GM21619 (cell line): ENCODE measurements around the gene NCKAP5.

Source experiments
- ATAC-seq: cut with Tn5 transposase; IDR thresholded peaks from one replicate; pipeline ENCODE4 v1.9.1; 2021; ENCODE audit not compliant: unreplicated experiment

NCKAP5 gene

GRCh38 chr2:133171393-133172004, 396.8 kb downstream of the NCKAP5 start:
- no peak for ATAC-seq

GRCh38 chr2:133169274-133169912, 398.9 kb downstream of the NCKAP5 start:
- no peak for ATAC-seq

GRCh38 chr2:133167990-133168389, 400.3 kb downstream of the NCKAP5 start:
- no peak for ATAC-seq

DNA sequence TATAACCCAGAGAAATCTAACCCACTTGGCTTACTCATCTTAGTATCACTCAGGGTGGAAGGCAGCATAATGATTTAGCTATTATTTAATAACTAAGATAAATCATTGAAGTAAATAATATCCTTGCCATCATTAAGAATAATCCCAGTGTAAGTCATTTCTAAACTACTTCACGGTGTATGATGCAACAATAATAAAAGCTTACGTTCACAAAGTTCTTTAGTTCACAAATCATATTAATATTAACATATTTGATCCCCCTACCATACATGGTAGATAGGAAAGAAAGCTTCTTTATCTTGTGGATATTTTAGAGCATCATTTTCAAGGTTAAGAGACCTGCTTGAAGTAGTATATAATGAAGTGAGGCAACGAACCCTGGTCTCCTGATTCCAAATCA, 401.0 kb downstream of the NCKAP5 start:
- no peak for ATAC-seq

GRCh38 chr2:133166031-133166430, 402.2 kb downstream of the NCKAP5 start:
- no peak for ATAC-seq

DNA sequence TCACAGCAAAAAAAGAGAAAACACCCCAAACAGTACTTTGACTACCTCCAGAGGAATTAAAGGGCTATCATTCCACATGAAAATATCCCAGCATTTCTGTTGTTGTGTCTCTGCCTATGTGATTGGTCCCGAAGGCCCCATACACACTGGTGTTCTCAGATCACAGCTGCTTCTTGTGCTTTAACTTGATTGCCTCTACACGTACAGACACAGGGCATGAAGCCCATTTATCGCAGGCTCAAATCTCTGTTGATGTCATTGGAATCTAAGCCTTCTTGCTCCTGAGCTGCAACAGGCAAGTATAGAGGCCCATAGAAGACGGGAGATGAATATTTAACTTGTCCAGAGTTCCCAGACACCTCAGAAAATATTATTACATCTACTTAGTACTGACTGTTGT, 405.2 kb downstream of the NCKAP5 start:
- ATAC-seq = no peak

DNA sequence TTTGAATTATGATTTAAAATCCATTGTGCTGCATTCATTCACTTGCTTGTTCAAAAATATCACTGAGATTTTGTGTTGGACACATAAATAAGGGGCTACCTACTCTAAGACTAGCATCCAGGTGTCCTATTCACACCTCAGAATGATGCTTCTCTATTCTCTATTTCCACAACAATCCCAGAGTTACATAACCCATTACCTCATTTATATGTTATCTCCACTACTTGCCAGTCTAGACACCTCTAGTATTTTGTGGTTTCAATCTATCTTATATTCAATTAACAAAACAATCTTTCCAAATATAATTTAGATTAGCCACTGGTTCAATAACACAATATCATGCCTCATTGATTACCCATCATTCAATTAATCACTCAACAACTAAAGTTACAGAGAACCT, 409.8 kb downstream of the NCKAP5 start:
- ATAC-seq = no peak

DNA sequence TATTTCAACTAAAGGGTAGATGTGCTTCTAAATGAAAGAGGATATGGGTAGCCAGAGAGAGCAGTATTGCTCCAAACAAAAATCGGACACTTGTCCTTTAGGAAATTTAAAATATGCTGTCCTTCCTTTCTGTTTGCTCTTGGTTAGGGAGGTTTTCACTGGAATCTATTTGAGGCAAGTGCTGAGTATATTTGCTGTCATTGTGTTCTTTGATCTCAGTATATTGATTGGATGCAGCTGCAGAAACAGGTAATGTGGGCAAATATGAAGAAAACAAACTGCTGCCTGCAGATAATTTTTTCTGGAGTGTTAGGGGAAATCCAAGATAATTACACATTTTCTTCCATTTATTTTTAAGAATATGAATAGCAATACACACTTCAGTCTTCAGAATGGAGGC, 410.2 kb downstream of the NCKAP5 start:
- no peak for ATAC-seq

- ATAC-seq = no peak
These were observed 411.1 kb downstream of the NCKAP5 start for GRCh38 chr2:133157141-133157540.

DNA sequence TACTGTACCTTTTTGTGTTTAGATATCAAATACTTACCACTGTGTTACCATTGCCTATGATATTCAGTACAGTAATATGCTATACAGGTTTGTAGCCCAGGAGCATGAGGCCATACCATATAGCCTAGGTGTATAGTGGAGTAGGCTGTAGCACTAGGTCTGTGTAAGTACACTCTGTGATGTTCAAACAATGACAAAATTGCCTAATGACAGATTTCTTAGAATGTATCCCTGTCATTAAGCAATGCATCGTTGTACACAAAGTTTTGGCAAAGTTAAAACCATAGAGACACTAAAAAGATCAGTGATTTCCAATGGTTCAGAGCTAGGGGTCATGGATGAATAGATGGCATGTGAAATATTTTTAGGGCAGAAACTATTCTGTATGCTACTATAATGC, 415.5 kb downstream of the NCKAP5 start:
- no peak for ATAC-seq

DNA sequence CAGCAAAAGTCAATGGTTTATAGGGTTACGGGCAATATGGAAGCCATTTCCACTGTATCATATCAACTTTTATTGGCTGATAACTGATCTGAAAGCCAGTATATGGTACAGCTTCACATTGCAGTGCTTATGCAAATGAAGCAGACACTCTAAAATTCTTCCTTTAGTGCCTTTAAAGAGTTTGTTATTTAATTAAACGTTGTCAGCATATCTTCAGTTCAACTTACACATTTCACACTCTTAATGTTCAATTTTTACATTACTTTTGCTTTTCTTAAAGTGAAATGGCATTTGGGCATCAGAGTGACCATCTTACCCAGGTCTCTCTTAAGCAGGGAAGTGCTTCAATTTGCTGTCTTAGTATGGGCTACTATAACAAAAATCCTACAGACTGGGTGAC, 420.1 kb downstream of the NCKAP5 start:
- ATAC-seq = no peak

GRCh38 chr2:133146893-133147292, 421.4 kb downstream of the NCKAP5 start:
- ATAC-seq = no peak

DNA sequence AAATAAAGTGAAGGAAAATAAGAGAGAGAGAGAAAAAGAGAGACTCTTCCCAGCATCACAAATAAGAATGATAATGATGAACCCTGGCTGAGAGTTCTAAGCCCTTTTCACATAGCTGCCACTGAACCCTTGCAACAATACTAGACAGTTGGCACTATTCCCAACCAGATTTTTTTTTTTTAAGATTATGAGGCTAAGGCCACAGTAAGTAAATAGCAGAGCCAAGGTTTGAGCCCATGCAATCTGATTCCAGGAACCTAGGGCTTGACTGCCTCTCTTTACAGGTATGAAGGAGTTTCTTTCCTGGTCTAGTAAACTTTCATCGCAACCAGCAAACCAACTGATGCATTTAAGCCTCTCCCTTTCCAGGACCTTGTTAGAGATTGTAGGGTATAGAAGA, 424.6 kb downstream of the NCKAP5 start:
- no peak for ATAC-seq

DNA sequence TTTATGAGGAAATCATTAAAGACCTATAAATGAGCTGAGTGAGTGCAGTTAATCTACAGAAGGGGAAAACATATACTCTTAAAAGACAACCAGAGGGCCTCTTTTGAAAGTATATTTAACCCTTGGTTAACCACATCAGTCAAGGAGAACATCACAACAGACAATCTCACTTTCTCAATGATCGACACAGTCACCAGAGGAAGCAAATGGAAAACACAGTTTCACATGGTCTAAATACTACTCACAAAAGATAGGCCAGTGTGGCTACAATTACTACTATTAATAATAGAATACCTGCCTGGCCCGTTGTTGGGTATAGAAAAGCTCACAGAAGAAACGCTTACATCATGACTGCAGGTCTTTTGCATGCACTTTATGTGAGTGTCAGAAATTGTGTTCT, 426.2 kb downstream of the NCKAP5 start:
- no peak for ATAC-seq

- no peak for ATAC-seq
These were observed 427.6 kb downstream of the NCKAP5 start for GRCh38 chr2:133140620-133141019.

- no peak for ATAC-seq
These were observed 428.3 kb downstream of the NCKAP5 start for GRCh38 chr2:133139847-133140533.

GRCh38 chr2:133138693-133139092, 429.6 kb downstream of the NCKAP5 start:
- no peak for ATAC-seq

DNA sequence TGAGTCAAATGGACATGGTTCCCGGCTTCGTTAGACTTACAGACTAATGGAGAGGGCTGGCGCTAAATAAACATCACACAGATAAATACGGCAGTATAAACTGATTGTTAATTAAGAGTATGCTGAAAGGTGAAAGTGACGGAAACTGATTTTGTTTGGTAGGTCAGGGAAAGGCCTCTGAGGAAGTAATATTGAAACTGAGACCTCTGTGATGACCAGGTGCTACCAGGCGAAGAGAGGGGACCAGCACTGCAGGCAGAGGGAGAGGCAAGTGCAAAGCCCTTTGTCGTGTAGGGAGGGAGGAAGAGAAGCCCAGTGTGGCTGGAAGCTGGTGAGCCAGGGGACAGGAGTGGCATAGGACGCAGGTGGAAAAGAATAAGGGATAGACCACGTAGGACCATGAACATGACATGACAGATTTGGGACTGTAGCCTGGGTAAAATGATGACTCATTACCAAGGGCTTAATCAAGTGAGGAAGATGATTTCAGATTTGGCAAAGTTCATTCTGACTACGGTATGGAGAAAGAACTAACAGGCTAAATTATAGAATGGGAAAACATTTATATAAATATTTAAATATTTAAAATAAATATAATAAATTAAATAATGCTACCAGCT, 433.1 kb downstream of the NCKAP5 start:
- ATAC-seq = no peak

- ATAC-seq = no peak
These were observed 437.6 kb downstream of the NCKAP5 start for GRCh38 chr2:133130548-133131246.

DNA sequence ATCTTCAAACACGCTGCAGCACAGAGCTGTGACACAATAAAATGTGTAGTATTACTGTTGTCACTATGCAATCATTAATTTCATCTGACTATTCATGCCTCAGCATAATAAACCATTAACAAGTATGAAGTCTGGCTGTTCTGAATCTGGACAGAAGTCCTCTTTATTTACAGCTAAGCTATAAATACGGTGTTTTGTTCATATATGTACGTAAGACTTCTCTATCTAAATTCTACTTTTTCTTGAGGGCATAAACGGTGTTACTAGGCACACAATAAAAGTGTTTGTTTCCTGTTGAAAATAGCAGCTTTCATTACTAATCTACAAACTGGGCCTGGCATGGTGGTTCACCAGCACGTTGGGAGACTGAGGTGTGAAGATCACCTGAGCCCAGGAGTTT, 443.8 kb downstream of the NCKAP5 start:
- ATAC-seq = no peak

DNA sequence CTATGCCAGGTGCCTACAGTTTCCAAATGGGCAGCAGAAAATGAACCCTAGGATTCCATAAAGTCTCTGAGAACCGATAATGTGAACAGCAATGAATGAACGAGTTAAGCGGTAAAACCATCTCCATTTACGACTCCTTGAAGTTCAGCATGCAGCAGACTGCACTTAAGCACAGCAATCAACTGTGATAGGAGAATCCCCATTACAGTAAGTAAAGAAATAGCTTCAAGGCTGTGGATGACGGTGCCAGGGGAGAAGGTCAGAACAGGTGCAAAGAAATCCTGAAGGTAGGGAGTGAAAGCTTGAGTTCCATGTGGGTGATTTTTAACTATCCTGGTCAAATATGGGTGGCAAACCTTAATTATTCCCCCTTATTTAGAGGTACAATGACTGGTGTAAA, 444.4 kb downstream of the NCKAP5 start:
- ATAC-seq = no peak
